GM10266 (cell line): ENCODE measurements around the gene RPS5.

Experiments used
- DNase-seq: peaks from one replicate; pipeline ENCODE4 v3.0.0; 2012; ENCODE audit errors: extremely low spot score
- CTCF ChIP-seq: IDR thresholded peaks from 2 replicates; pipeline ENCODE4 v1.5.1; 2012; ENCODE audit warnings: mild to moderate bottlenecking, low read depth; ENCODE audit not compliant: control insufficient read depth, insufficient read depth; ENCODE audit errors: missing control alignments

Gene RPS5

DNA sequence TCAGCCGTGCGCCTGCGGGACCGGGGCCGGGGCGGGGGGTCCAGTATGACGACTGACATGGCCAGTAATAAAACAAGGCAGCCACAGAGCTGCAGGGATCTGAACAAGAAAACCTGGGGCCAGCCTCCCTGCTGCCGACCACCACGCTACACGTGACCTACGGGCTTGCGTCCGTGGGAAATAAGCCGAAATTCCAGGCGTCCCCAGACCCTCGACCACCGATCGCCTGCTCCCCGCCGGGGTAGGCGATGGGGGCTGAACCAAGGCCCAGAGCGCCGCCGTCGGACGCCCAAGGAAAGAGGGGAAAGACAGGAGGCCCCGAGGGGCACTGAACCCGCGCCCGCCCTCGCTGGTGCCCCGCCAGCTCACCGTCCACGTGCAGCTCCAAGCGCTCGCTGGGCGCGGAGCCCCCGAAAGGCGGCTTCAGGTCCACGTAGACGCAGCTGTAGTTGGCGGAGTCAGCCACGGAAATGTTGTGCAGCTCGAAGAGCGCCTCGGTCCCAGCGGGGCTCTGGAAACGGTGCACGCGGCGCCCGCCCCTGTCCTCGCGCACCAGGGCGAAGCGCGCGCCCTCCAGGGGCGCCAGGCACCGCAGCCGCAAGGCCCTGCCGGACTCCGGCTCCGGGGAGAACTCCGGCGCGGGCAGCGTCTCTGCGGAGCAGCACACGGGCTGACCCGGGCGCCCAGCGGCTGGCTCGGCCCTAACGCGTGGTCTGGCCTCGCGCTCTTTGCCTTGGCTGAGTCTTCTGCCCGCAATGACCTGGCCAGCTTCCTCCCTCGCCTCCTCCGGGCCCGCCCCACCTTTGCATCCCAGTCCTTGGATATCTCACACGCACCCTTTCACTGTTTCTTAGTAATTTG, 36.8 kb upstream of the RPS5 start:
- DNase-seq = no peak
- no peak for TF ChIP-seq CTCF

DNA sequence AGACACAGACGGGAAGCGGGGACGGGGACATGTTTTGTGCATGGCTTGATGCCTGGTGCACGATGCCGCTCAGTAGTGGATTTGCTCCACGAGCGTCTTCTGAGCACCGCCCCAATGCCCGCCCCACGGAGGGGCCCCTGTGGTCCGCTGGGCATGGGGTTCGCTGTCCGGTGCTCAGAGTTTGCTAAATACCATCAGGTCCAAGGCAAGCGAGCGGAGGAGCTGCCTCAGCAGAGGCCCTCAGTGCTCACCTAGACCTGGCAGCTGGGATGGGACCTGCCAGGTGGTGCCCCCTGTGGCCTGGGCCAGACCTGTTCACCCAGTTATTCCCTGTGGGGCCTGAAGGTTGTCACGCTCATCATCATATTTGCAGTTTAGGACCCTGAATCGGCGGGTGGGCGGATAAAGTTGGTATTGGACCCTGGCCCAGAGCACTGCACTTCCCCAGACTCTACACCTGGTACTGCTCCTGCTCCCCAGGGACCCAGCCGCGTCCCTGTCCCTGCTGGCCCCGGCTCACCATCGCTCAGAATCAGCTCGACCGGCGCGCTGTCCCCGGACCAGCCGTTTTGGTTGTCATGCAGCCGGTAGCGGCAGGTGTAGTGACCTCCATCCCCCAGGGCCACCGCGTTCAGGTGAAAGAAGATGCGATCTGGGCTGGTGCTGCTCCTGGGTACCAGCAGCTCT, 36.1 kb upstream of the RPS5 start:
- no peak for DNase-seq
- TF ChIP-seq CTCF = no peak

GRCh38 chr19:58351558-58351878, 35.6 kb upstream of the RPS5 start:
- DNase-seq = no peak
- TF ChIP-seq CTCF = no peak

GRCh38 chr19:58351990-58352755, 34.9 kb upstream of the RPS5 start:
- TF ChIP-seq CTCF = no peak
- DNase-seq = no peak

- TF ChIP-seq CTCF = no peak
- DNase-seq = no peak
These were observed 34.1 kb upstream of the RPS5 start, which contains the start of gene A1BG for GRCh38 chr19:58352760-58353671. TSS of gene A1BG (minus strand) at chr19:58353492. CDS start at chr19:58353437, 55 bp downstream.

DNA sequence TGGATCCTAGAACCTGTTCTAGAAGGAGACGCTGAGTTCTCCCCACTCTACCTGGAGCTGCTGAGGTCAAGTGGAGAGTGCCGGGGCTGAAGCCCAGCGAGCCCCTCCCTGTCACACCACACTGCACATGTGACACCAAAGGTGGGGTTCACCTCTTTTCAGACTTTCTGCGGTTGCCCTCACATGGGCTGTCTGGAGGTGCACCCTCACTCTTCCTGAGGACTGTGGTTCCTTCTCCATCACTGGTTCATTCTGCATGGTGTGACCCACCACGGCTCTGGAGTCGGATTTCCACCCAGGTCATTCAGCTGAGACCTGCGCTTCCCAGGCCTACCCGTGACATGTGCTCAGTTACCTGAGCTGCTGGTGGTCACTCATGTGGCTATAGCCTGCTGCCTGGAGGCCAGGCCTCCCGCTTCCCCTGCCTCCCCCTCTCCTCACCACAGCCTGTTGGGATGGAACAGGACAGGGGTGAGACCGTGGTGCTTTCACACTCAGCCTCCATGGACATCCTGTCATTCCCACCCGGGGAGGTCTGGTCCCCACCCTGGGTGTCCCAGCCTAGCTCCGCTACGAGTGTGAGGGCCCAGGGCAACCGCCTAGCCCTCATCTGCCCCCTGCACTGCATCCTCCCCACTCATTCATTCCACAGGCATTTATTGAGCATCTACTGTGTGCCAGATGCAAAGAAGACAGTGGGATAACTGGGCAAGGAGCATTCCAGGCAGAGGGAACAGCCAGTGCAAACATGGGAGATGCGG, 33.2 kb upstream of the RPS5 start:
- no peak for DNase-seq
- TF ChIP-seq CTCF = no peak
